A549 (cell line): Measurements from ENCODE around the gene SRI.

Experiments used
- CEBPB ChIP-seq, 2 experiments: fragments of >200 bp in 1 of 2; sonication (Bioruptor Twin) in 1 of 2; formaldehyde crosslinking in 1 of 2; IDR thresholded peaks; 2 replicates each; pipeline ENCODE4 v1.6.1; 2012 to 2016
- CHD2 ChIP-seq: fragments of 150-350 bp; IDR thresholded peaks from 2 replicates; pipeline ENCODE4 v1.6.1; 2014; ENCODE audit warnings: low read length; ENCODE audit not compliant: partially characterized antibody
- POLR2A ChIP-seq: IDR thresholded peaks from 2 replicates; pipeline ENCODE4 v1.6.1; 2012; ENCODE audit warnings: mild to moderate bottlenecking, low read length
- RAD21 ChIP-seq, 2 experiments: fragments of >200 bp in 1 of 2; sonication (Bioruptor Twin) in 1 of 2; formaldehyde crosslinking in 1 of 2; IDR thresholded peaks in 1 of 2; conservative IDR thresholded peaks in 1 of 2; 2 replicates in 1 of 2; 3 replicates in 1 of 2; pipeline ENCODE4 v1.6.1; 2012 to 2018; ENCODE audit warnings: inconsistent platforms in 1 of 2
- TF ChIP-seq, protein P1 (sequence below): fragments of 450-650 bp; IDR thresholded peaks from 2 replicates; pipeline ENCODE4 v1.6.1; 2014; ENCODE audit warnings: antibody characterized with exemption
- TF ChIP-seq, protein P2 (sequence below): fragments of >200 bp; sonication (Bioruptor Twin); formaldehyde crosslinking; IDR thresholded peaks from 3 replicates; pipeline ENCODE4 v1.5.1; 2016

DNA sequence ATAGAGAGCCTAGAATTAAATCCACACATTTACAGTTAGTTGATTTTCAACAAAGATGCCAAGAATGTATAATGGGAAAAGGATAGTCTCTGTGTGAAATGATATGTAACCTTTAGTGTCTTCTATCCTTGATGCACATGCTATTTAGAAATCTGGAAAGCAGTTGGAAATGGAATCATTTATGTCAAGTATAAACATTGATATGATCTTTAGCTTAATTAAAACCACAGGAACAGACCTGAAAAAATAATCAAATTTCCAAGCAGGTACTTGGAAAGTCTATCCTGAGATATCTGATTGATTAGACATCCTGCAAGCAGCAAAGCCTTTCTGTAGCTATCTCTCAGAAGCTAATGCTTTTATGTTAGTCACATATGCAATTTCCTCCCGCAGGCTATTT lies 24.4 kb upstream of the SRI start:
- TF ChIP-seq, protein P1, sequence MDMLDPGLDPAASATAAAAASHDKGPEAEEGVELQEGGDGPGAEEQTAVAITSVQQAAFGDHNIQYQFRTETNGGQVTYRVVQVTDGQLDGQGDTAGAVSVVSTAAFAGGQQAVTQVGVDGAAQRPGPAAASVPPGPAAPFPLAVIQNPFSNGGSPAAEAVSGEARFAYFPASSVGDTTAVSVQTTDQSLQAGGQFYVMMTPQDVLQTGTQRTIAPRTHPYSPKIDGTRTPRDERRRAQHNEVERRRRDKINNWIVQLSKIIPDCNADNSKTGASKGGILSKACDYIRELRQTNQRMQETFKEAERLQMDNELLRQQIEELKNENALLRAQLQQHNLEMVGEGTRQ, result no peak
- TF ChIP-seq, protein P2, sequence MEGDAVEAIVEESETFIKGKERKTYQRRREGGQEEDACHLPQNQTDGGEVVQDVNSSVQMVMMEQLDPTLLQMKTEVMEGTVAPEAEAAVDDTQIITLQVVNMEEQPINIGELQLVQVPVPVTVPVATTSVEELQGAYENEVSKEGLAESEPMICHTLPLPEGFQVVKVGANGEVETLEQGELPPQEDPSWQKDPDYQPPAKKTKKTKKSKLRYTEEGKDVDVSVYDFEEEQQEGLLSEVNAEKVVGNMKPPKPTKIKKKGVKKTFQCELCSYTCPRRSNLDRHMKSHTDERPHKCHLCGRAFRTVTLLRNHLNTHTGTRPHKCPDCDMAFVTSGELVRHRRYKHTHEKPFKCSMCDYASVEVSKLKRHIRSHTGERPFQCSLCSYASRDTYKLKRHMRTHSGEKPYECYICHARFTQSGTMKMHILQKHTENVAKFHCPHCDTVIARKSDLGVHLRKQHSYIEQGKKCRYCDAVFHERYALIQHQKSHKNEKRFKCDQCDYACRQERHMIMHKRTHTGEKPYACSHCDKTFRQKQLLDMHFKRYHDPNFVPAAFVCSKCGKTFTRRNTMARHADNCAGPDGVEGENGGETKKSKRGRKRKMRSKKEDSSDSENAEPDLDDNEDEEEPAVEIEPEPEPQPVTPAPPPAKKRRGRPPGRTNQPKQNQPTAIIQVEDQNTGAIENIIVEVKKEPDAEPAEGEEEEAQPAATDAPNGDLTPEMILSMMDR, result no peak
- no peak for TF ChIP-seq CEBPB (IDR thresholded peaks at IDR 0.05)
- TF ChIP-seq POLR2A, result no peak
- no peak for TF ChIP-seq CHD2
- no peak for TF ChIP-seq RAD21 (conservative IDR thresholded peaks at IDR 0.05 in 1 of 2, IDR thresholded peaks at IDR 0.05 in 1 of 2)
